ENCODE results near the gene FLNA. TPM values are rescaled to one million over a fixed set of nuclear protein-coding genes. Genes with fewer than 3 reads are reported as not detected.
A peak's percentile ranks its signal among the peaks of the same experiment; 100 is the strongest.

FLNA gene
- total and polyA plus RNA-seq, 2 donors (not counting 3 experiments of a cell fraction or from before 2014, with no cell fraction given), result 658 to 1,474 TPM

DNA sequence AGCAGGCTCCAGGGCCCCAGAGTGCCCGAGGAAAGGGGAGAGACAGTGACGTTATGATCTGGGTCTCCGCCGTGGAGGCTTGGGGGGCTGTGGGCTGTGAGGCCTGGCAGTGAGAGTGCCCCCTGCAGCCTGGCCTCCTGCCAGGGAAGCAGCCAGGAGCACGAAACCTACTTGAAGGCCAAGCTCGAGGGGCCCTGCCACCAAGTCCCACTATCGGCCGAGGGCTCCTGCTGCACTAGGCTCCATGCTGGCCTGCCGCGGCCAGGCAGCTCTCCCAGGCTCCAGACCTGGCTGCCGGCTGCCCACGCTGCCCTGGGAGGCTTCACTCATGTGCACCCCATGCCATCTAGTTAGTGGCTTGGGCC lies 18.7 kb downstream of the FLNA start:
- intact Hi-C loops (cut with micrococcal nuclease), result no loop called here
- Histone ChIP-seq H3K4me2 (ENCODE audit: insufficient read depth, low read length) (no peak overlapping the region), H3K27ac (ENCODE audit: insufficient read depth, low read depth, low read length) (no peak overlapping the region), H4K20me1 (replicated peaks; ENCODE audit: control insufficient read depth, extremely low read depth, insufficient read depth, low read length) (no peaks in the 10 kb centered on the region), H3K4me3 (replicated peaks in 1 of 3; ENCODE audit: insufficient read depth in 1 of 3, low read depth in 1 of 3, low read length in 3 of 3) (no peak overlapping the region), H2AFZ (ENCODE audit: low read depth, low read length) (no peak overlapping the region), H3K9me1 (replicated peaks; ENCODE audit: control insufficient read depth, extremely low read depth, insufficient read depth, low read length) (no peaks in the 10 kb centered on the region), H3K36me3 (ENCODE audit: control insufficient read depth in 2 of 2, extremely low read depth in 1 of 2, insufficient read depth in 2 of 2, low read length in 2 of 2) (peaks cover 15 to 98% of the 10 kb centered on the region in 2 experiments), H3K9me3 (replicated peaks; ENCODE audit: control insufficient read depth, insufficient read depth, low read length) (no peaks in the 10 kb centered on the region), H3K79me2 (ENCODE audit: control insufficient read depth, insufficient read depth, low read length) (peaks cover 41% of the 10 kb centered on the region), H3K9ac (replicated peaks; ENCODE audit: extremely low read depth, insufficient read depth, low read length) (no peak overlapping the region), H3K4me1 (ENCODE audit: control insufficient read depth, extremely low read depth, insufficient read depth, low read length) (no peaks in the 10 kb centered on the region), H3K27me3 (ENCODE audit: control insufficient read depth in 2 of 2, insufficient read depth in 2 of 2, low read length in 2 of 2) (no peaks in the 10 kb centered on the region)
- TF ChIP-seq POLR2A (IDR thresholded peaks at IDR 0.05; ENCODE audit: low read depth, low read length) (peak; percentile 34), FOS (IDR thresholded peaks at IDR 0.05; ENCODE audit: borderline replicate concordance, insufficient read depth, low read length) (no peak)
- FAIRE-seq, result no peak
- no peak for DNase-seq (ENCODE audit: low read depth, low spot score)
- BruUV-seq (replicated peaks), result no TSS peak
- CTCF ChIA-PET, result interaction anchor here (1.4 kb wide), 1 partner anchor 15 kb away, joined by 4 read pairs; no protein-coding TSS in a partner anchor
- POLR2A ChIA-PET, result no interaction called here
- dilution Hi-C loops (cut with MboI; ENCODE audit: extremely low pct_ligation_motif_present, low sequenced_read_pairs), result no loop called here

DNA sequence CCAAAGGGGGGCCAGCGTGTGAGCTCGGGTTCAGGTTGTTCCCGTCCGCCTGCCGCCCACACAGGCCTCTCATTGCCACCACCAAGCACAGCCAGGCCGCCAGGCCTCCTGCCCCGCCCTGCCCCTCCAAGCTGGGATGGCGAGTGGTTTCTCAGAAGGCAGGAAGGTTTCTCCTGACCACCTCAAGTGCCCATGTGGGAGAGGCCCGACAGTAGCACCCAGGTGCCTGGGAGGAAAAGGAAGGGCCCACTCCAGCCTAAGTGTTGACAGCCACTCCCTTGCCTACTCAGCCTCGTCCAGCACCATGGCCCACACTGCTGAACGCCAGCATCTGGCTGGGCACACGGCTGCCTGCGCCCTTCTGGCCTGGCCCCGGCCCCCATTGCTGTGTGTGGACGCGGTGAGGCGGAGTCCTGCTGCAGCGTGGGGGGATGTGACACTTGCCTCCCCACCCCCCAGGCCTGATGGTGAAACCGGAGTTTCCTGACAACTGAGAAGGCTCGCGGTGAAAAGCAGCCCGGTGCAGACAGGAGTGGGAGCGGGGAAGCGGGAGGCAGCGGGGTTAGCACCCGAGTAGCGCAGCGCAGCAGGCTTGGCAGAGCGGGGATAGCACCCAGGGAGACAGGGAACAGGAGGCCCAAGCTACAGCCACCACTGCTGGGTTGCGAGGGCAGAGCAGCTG lies 19.2 kb downstream of the FLNA start:
- no peaks in the 10 kb centered on the region for H3K9me1 ChIP-seq (replicated peaks; ENCODE audit: control insufficient read depth, extremely low read depth, insufficient read depth, low read length)
- no peak for TF ChIP-seq JUN (IDR thresholded peaks at IDR 0.05; ENCODE audit: borderline replicate concordance, insufficient read depth, insufficient read length, low read depth)
- TF ChIP-seq POLR2A (IDR thresholded peaks at IDR 0.05; ENCODE audit: low read depth, low read length), result no peak
- TF ChIP-seq EZH2 (IDR thresholded peaks at IDR 0.05; ENCODE audit: borderline replicate concordance, low read depth, low read length, severe bottlenecking), result no peak
- TF ChIP-seq, protein P1, sequence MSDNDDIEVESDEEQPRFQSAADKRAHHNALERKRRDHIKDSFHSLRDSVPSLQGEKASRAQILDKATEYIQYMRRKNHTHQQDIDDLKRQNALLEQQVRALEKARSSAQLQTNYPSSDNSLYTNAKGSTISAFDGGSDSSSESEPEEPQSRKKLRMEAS (IDR thresholded peaks at IDR 0.05; ENCODE audit: insufficient read depth, insufficient read length), result no peak
- TF ChIP-seq, protein P2, sequence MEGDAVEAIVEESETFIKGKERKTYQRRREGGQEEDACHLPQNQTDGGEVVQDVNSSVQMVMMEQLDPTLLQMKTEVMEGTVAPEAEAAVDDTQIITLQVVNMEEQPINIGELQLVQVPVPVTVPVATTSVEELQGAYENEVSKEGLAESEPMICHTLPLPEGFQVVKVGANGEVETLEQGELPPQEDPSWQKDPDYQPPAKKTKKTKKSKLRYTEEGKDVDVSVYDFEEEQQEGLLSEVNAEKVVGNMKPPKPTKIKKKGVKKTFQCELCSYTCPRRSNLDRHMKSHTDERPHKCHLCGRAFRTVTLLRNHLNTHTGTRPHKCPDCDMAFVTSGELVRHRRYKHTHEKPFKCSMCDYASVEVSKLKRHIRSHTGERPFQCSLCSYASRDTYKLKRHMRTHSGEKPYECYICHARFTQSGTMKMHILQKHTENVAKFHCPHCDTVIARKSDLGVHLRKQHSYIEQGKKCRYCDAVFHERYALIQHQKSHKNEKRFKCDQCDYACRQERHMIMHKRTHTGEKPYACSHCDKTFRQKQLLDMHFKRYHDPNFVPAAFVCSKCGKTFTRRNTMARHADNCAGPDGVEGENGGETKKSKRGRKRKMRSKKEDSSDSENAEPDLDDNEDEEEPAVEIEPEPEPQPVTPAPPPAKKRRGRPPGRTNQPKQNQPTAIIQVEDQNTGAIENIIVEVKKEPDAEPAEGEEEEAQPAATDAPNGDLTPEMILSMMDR (IDR thresholded peaks at IDR 0.05; ENCODE audit: extremely low read depth in 1 of 2, insufficient read depth in 1 of 2, low read depth in 1 of 2, low read length in 2 of 2), result no peak
- no peak for TF ChIP-seq FOS (IDR thresholded peaks at IDR 0.05; ENCODE audit: borderline replicate concordance, insufficient read depth, low read length)
- TF ChIP-seq POLR2AphosphoS5 (IDR thresholded peaks at IDR 0.05; ENCODE audit: insufficient read depth, low read depth, low read length), result no peak
- TF ChIP-seq GATA2 (IDR thresholded peaks at IDR 0.05; ENCODE audit: insufficient read depth, insufficient read length, low read depth, low read length), result no peak
- no peak for TF ChIP-seq MYC (IDR thresholded peaks at IDR 0.05; ENCODE audit: low read depth, low read length)
- DNase-seq (ENCODE audit: low read depth, low spot score) (no peak), FAIRE-seq (no peak)
- no peaks in the 10 kb centered on the region for H3K27me3 ChIP-seq (ENCODE audit: control insufficient read depth in 2 of 2, insufficient read depth in 2 of 2, low read length in 2 of 2)
- H3K27ac ChIP-seq (ENCODE audit: insufficient read depth, low read depth, low read length), result no peak overlapping the region
- no peaks in the 10 kb centered on the region for H4K20me1 ChIP-seq (replicated peaks; ENCODE audit: control insufficient read depth, extremely low read depth, insufficient read depth, low read length)
- no peak overlapping the region for H3K9ac ChIP-seq (replicated peaks; ENCODE audit: extremely low read depth, insufficient read depth, low read length)
- CTCF ChIA-PET, result interaction anchor here (1.4 kb wide), 1 partner anchor 16 kb away, joined by 4 read pairs; no protein-coding TSS in a partner anchor
- no peak overlapping the region for H3K4me3 ChIP-seq (replicated peaks in 1 of 3; ENCODE audit: insufficient read depth in 1 of 3, low read depth in 1 of 3, low read length in 3 of 3)
- H3K4me1 ChIP-seq (ENCODE audit: control insufficient read depth, extremely low read depth, insufficient read depth, low read length), result no peaks in the 10 kb centered on the region
- no peak overlapping the region for H2AFZ ChIP-seq (ENCODE audit: low read depth, low read length)
- no peak overlapping the region for H3K4me2 ChIP-seq (ENCODE audit: insufficient read depth, low read length)
- POLR2A ChIA-PET, result no interaction called here
- peaks cover 12 to 99% of the 10 kb centered on the region in 2 experiments for H3K36me3 ChIP-seq (ENCODE audit: control insufficient read depth in 2 of 2, extremely low read depth in 1 of 2, insufficient read depth in 2 of 2, low read length in 2 of 2)
- H3K79me2 ChIP-seq (ENCODE audit: control insufficient read depth, insufficient read depth, low read length), result peaks cover 36% of the 10 kb centered on the region
- intact Hi-C loops (cut with micrococcal nuclease) (no loop called here), dilution Hi-C loops (cut with MboI; ENCODE audit: extremely low pct_ligation_motif_present, low sequenced_read_pairs) (no loop called here)
- no peaks in the 10 kb centered on the region for H3K9me3 ChIP-seq (replicated peaks; ENCODE audit: control insufficient read depth, insufficient read depth, low read length)
- BruUV-seq (replicated peaks), result no TSS peak
